PC-3 (cell line): ENCODE measurements around the gene RNF2.

Source experiments
- EZH2 ChIP-seq: fragments of 300-600 bp; sonication (generic); IDR thresholded peaks from one replicate; pipeline ENCODE4 v1.6.1; 2017; ENCODE audit warnings: antibody characterized with exemption, mild to moderate bottlenecking, low read length; ENCODE audit not compliant: unreplicated experiment
- EZH2phosphoT487 ChIP-seq: fragments of 300-600 bp; sonication (generic); IDR thresholded peaks from 2 replicates; pipeline ENCODE4 v1.6.1; 2018; ENCODE audit warnings: mild to moderate bottlenecking, antibody characterized with exemption, low read length, borderline replicate concordance
- TF ChIP-seq, protein P1 (sequence below): fragments of 300-600 bp; sonication (generic); conservative IDR thresholded peaks from 2 replicates; pipeline ENCODE4 v1.5.1; 2017; ENCODE audit warnings: antibody characterized with exemption, low read depth, mild to moderate bottlenecking, low read length

DNA sequence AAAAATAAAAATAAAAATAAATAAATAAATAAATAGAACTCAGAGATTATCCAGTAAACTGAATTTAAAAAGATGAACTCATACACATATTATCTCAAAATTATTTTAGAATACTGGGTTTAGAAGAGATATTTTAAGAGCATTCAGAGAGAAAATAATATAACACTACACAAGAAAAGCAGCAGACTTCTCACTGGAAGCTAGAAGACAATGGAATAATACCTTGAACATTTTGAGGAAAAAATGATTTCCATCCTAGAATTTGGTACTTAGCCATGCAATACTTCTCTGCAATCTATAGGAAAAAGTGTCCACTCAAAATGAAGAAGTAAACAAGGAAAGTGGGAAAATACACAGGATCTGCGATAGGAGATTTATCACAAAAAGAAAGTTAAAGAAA is 87.2 kb downstream of the RNF2 start:
- TF ChIP-seq, protein P1, sequence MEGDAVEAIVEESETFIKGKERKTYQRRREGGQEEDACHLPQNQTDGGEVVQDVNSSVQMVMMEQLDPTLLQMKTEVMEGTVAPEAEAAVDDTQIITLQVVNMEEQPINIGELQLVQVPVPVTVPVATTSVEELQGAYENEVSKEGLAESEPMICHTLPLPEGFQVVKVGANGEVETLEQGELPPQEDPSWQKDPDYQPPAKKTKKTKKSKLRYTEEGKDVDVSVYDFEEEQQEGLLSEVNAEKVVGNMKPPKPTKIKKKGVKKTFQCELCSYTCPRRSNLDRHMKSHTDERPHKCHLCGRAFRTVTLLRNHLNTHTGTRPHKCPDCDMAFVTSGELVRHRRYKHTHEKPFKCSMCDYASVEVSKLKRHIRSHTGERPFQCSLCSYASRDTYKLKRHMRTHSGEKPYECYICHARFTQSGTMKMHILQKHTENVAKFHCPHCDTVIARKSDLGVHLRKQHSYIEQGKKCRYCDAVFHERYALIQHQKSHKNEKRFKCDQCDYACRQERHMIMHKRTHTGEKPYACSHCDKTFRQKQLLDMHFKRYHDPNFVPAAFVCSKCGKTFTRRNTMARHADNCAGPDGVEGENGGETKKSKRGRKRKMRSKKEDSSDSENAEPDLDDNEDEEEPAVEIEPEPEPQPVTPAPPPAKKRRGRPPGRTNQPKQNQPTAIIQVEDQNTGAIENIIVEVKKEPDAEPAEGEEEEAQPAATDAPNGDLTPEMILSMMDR = no peak
- no peak for TF ChIP-seq EZH2
- TF ChIP-seq EZH2phosphoT487 = no peak
